Left lobe of liver (tissue), 2 donors: Measurements from ENCODE around the gene CCNY. TPM values are rescaled to one million over a fixed set of nuclear protein-coding genes. Genes with fewer than 3 reads are reported as not detected.
A peak's percentile ranks its signal among the peaks of the same experiment; 100 is the strongest.

Experiments
- ATAC-seq: fragments of 200-7000 bp; cut with Tn5 transposase; one replicate; pipeline ENCODE4 v1.9.1; 2020; ENCODE audit warnings: mild to moderate bottlenecking, moderate library complexity
- DNase-seq: peaks from one replicate; pipeline ENCODE4 v3.0.0-alpha.2; 2020; ENCODE audit warnings: low spot score
- total RNA-seq: library from RNA; stranded (reverse); gene quantifications from one replicate; pipeline ENCODE4 v1.2.1, GENCODE V29; 2021
- donor health status: DM: no; HTN: no; CAD: no; lungs with moderate emphysema.
- donor health status: DM: no; HTN: yes; CAD: no.

CCNY gene
- total RNA-seq, 1 donor from 2014 or later = 48.4 TPM

DNA sequence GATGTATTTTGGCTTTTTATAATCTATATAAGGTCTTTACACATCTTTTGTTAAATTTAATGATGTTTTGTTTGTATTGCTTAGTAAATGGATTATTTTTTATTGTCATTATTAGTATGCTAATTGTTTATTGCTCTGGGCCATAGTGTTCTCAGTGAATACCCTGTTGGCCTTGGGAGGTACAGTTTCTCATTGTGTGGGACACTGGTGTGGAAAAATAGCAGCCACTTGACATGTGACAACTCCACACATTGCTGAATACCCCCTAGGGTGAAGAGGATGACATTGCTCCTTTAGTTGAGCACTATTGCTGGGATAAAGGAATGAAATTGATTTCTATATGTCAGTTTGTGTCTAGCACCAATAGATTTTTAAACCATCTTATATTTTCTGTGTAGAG lies 130.9 kb downstream of the CCNY start:
- ATAC-seq (no peak), DNase-seq (no peak)

GRCh38 chr10:35470248-35470924 lies 134.1 kb downstream of the CCNY start:
- peak; percentile 33 for ATAC-seq
- no peak for DNase-seq

DNA sequence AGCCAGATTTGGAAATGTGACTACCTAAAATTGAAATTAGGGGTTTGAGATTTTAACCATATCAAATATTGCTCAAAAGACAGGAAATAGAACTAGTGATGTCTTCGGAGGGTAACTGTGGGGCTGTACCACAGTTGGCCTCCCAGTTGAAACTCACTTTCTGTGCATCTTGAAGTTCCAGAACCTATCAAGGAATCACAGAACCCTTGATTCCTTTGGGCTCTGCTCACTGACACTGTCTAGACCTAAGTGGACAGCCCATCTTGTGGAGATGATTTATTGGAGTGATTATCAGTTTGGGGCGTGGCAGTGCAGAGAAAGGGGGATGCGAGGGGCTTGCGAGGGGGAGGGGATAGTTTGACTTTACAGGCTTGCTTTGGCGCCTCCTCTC lies 134.6 kb downstream of the CCNY start:
- ATAC-seq = no peak
- DNase-seq = no peak

GRCh38 chr10:35471435-35471834 lies 135.1 kb downstream of the CCNY start:
- ATAC-seq = no peak
- DNase-seq = no peak

DNA sequence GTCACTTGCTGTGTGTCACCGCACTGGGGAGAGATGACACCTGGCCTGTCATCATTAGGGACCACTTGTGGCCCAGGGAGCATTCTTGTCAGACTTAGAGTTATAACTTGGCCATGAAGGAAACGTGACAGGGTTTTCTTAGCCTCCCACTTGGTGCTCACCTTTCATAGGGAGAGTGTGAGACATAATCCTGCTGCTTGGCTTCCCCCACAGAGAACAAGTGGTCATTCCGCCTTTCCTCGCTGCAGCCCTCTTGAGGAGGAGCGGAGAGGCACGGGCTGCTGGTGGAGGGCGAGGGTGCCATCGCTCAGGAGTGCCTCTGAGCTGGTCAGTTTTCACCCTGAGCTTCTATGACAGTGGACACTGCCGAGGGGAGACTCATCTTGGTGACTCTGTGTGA lies 143.8 kb downstream of the CCNY start:
- ATAC-seq = peak; percentile 19
- DNase-seq = no peak

DNA sequence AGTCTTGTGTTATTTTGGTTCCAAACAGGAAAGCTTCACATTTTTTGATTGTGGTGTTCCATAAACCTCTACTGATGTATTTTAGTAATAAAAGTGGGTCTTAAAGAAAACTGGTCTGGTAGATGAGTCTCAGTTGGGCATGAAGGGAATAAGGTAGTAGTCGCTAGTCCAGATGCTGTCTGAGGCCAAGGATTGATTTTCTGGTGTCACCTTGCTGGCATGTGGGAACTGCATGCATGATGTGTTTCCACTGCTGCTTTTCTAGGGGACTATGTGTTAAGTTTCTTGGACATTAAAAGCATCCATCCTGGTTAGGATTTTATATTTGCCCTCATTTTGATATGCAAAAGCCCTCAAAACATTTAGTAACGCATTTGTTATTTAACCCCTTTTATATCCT lies 145.1 kb downstream of the CCNY start:
- DNase-seq (no peak), ATAC-seq (peak; percentile 76)

DNA sequence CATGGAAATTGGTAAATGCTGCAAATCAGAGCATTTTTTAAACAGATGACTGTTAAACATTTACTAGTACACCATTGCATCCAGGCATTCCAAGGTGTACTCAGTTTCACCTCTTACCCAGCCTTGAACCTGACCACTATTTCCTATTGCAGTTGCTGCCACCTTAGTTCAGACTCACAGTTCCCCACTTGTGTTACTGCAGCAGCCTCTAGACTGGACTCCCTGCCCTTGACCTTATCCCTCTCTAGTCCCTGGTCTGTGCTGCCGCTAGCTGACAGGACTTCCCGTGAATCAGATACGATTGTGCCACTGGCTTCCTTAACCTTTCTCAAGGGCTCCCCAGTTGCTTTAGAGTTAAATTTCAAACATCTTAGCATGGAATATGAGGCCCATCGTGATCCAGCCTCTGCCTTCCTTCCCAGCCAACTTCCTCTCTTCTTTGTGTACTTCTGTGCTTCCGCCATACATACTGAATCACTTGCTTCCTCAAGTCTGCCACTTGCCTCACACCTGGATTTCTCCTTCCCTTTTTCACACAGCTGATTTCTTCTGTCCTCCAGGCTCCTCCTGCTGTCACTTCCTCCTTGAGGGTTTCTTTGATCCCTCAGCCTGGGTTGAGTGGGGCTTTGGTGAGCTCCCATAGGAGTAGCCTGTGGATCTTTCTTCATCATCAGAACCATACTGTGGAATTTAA lies 150.1 kb downstream of the CCNY start:
- peak; percentile 21 for ATAC-seq

GRCh38 chr10:35487336-35488034 lies 151.2 kb downstream of the CCNY start:
- ATAC-seq (peak; percentile 28), DNase-seq (no peak)

More for the DNA sequence above, 150.1 kb downstream of the CCNY start:
- DNase-seq = no peak

GRCh38 chr10:35488228-35488627 lies 151.9 kb downstream of the CCNY start:
- ATAC-seq = no peak
- DNase-seq = no peak

GRCh38 chr10:35492386-35493195 lies 156.3 kb downstream of the CCNY start:
- ATAC-seq = no peak

DNA sequence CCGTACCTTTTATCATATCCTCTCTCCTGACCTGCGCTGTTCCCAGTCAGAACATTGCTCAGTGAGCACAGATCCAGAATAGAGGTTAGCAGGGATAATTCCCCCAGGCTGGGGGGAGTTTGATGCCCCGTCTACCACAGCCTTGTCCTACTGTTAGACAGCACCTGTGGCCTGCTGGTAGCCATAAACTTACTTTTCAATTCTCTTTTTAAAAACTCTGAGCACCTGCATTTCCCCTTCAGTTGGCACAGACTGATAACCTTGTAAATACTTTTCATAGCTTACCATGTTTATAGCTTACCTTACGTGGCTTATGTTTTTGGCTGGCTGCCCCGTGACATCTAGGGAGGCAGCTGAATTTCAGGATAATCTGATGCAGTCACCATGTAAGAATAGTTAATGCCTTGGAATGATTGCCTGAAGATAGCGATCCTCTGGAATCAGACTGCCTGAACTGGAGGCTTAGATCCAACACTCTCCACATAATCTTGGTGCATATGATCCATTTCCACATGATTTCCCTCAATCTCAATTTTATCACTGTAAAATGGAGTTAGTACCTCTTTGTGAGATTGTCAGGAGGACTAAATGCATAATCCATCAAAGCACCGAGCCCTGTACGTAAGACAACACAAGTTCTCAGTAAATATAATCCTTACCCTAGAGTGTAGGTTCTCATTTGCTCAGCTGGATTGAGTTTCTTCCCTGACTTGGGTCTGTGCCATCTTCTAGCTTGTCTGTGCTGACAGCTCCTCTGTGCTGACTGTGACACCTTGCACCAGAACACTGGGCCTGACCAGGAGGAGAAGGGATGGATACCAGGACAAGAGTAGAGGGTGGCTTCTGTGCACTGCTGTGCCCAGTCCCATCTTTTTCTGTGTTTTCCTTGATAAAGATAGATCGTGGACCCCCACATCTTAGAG lies 157.1 kb downstream of the CCNY start:
- DNase-seq (no peak), ATAC-seq (peak; percentile 10)

More at GRCh38 chr10:35492386-35493195, 156.3 kb downstream of the CCNY start:
- DNase-seq = no peak

DNA sequence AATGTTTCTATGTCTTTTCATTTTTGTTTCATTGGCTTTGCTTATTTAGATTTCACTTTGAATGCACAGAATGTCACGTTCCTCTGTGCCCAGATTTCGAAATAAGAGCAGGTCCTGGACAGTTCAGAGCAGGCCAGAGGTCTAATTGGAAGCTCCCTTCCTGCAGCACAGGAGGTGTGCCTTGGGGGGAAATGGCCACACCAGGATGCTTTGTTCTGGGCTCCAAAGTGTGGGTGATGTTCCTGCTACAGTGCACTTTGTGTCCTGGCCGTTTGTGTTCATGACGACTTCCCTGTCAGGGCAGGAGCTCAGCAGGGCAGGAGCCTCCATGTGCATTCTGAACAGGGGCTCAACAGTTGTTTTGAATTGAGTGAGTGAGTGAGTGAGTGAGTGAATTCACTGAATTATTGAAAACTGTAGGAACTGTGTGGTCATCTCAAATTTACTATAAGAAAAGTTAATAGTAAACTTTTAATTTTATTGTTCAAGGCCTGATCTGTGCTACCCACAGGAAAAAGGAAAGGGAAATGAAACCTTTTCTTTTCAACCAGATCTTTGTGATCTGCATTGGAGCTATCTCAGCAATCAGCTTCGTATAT lies 159.3 kb downstream of the CCNY start:
- peak; percentile 91 for ATAC-seq
- peak; percentile 59 for DNase-seq

DNA sequence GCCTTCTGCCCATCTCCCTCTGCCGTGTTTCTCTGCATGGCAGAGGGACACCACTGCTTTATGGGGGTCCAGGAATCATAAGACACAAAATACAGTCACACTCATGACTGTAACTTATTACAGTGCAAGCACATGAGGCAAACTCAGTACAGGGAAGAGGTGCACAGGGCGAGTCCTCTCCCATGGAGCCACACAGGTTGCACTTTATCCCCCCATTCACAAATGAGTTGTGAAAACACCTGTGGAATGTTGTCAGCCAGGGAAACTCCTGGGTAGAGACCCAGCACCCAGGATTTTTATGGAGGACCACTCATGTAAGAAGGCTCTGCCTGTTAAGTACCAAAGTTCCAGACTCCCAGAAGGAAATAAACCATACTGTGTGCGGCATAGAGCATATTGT lies 161.6 kb downstream of the CCNY start:
- DNase-seq (no peak), ATAC-seq (no peak)

DNA sequence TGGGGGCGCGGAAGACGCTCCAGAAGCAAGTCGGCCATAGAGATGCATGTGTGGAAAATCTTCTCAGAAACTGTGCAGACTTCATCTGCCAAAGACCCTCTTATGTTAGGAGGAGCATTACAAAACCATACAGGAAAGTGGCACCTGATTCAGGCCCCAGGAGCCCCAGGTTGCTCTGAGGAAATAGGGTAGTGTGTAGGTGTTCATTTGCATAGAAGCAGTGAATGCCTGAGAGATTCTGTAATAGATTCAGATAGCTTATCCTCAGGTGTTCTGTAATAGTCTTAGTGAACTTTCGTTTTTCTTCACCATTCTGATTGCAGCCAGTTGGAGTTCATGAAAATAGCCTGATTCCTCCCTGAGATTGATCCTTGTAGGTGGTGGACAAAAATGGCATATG lies 162.4 kb downstream of the CCNY start:
- no peak for ATAC-seq
- no peak for DNase-seq

GRCh38 chr10:35501923-35502322 lies 165.6 kb downstream of the CCNY start:
- no peak for ATAC-seq

GRCh38 chr10:35502692-35503091 lies 166.4 kb downstream of the CCNY start:
- no peak for DNase-seq
- no peak for ATAC-seq

More at GRCh38 chr10:35501923-35502322, 165.6 kb downstream of the CCNY start:
- DNase-seq = no peak

DNA sequence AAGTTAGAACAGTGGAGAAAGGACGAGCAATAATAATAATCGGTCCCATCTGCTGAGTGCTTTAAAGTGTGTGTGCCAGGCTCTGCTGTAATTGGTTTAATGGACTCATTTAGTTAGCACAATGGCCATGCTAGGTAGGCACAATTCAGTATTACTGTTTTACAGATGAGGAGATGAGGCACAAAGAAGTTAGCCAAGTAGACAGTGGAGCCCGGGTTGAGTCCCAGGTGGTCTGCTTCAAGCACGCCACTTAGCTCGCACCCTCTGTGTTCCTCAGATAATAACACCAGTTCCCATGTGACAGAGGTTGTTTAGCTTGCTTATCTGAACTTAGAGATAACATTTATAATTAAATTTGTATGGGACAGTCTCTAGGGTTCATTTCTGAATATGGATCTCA lies 167.3 kb downstream of the CCNY start:
- DNase-seq = no peak
- no peak for ATAC-seq

GRCh38 chr10:35504132-35504531 lies 167.8 kb downstream of the CCNY start:
- ATAC-seq (no peak), DNase-seq (no peak)

- DNase-seq = no peak
- ATAC-seq = peak; percentile 7
These were observed 169.0 kb downstream of the CCNY start for GRCh38 chr10:35505241-35505873.
